ENCODE results near the gene PPP1R1A. TPM values are rescaled to one million over a fixed set of nuclear protein-coding genes. Genes with fewer than 3 reads are reported as not detected.

Gene PPP1R1A
- total RNA-seq, 5 donors from 2014 or later (not counting 1 experiment from before 2014, with no cell fraction given) = not detected

DNA sequence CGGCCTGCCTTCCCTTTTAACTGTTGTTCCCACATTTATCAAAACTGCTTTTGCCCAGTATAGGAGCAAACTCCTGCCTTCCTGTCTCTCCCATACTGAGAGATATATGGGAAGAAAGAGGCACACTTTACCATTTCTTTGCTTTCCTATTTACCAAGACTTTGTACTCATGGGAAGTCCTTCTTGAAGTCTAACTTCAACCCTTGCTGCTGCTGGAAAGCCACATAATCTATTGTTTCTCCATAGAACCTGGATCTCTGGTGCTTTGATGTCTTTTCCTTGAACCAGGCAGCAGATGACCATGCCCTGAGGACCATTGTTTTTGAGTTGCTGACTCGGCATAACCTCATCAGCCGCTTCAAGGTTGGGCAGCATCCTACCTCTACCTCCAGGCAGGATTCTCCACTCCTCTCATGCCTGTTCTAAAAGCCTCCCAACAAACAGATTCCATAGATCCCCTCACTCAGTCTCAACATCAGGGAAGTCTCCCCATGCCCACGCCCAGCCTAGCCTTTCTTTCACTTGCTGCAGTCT is 18.4 kb downstream of the PPP1R1A start:
- H3K36me3 ChIP-seq (ENCODE audit: control insufficient read depth in 2 of 2, extremely low read depth in 1 of 2, insufficient read depth in 1 of 2, low read length in 1 of 2) = peaks cover 2 to 8% of the 10 kb centered on the region in 2 donors
- H3K27me3 ChIP-seq (replicated peaks in 1 of 2; ENCODE audit: control insufficient read depth in 2 of 2, extremely low read depth in 1 of 2, insufficient read depth in 2 of 2, low read length in 1 of 2) = no peaks in the 10 kb centered on the region
- no peaks in the 10 kb centered on the region for H3K4me1 ChIP-seq (ENCODE audit: control insufficient read depth in 1 of 2, extremely low read depth in 1 of 2, insufficient read depth in 2 of 2, low read length in 2 of 2)
- no peaks in the 10 kb centered on the region for H3K9me3 ChIP-seq
- no peak overlapping the region for H3K4me3 ChIP-seq (ENCODE audit: control insufficient read depth in 1 of 2, extremely low read depth in 1 of 2, low read length in 1 of 2)
- H3K27ac ChIP-seq (ENCODE audit: low read length) = no peak overlapping the region
- H3K4me1 Mint-ChIP-seq = no peaks in the 10 kb centered on the region
- CTCF ChIA-PET = no interaction called here
- ATAC-seq (replicated peaks in 1 of 4) (no peak), DNase-seq (no peak)
- POLR2A ChIA-PET = no interaction called here
- H3K36me3 Mint-ChIP-seq = peaks cover 31% of the 10 kb centered on the region
- H3K9me3 Mint-ChIP-seq = no peaks in the 10 kb centered on the region
- H3K27me3 Mint-ChIP-seq = no peaks in the 10 kb centered on the region
- no peak overlapping the region for H3K4me3 Mint-ChIP-seq
- no peak overlapping the region for H3K27ac Mint-ChIP-seq
- 100% methylated on average over 2 of the region's 4 CpGs for WGBS (ENCODE audit: insufficient coverage)

DNA sequence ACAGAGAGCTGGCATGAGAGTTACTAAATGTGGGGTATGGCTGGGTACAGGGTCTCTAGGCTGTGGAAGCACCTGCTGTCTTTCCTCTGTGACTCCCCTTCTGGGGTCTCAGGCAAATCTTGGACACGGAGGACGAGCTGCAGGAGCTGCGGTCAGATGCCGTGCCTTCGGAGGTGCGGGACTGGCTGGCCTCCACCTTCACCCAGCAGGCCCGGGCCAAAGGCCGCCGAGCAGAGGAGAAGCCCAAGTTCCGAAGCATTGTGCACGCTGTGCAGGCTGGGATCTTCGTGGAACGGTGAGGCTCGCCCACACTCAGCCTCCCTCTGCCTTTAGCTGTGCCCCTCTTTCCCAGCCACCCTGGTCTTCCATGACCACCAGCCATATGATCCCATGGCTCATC is 19.4 kb downstream of the PPP1R1A start:
- H3K27me3 Mint-ChIP-seq = no peaks in the 10 kb centered on the region
- Histone ChIP-seq H3K4me1 (ENCODE audit: control insufficient read depth in 1 of 2, extremely low read depth in 1 of 2, insufficient read depth in 2 of 2, low read length in 2 of 2) (no peaks in the 10 kb centered on the region), H3K27ac (ENCODE audit: low read length) (no peak overlapping the region), H3K9me3 (no peaks in the 10 kb centered on the region), H3K4me3 (ENCODE audit: control insufficient read depth in 1 of 2, extremely low read depth in 1 of 2, low read length in 1 of 2) (no peak overlapping the region), H3K27me3 (replicated peaks in 1 of 2; ENCODE audit: control insufficient read depth in 2 of 2, extremely low read depth in 1 of 2, insufficient read depth in 2 of 2, low read length in 1 of 2) (no peaks in the 10 kb centered on the region), H3K36me3 (ENCODE audit: control insufficient read depth in 2 of 2, extremely low read depth in 1 of 2, insufficient read depth in 1 of 2, low read length in 1 of 2) (peaks cover 2 to 8% of the 10 kb centered on the region in 2 donors)
- H3K4me1 Mint-ChIP-seq = no peaks in the 10 kb centered on the region
- H3K36me3 Mint-ChIP-seq = peaks cover 26% of the 10 kb centered on the region
- 92% methylated on average over 13 of the region's 14 CpGs for WGBS (ENCODE audit: insufficient coverage)
- H3K9me3 Mint-ChIP-seq = no peaks in the 10 kb centered on the region
- ATAC-seq (replicated peaks in 1 of 4) (no peak), DNase-seq (no peak)
- CTCF ChIA-PET = no interaction called here
- no peak overlapping the region for H3K4me3 Mint-ChIP-seq
- H3K27ac Mint-ChIP-seq = no peak overlapping the region
- POLR2A ChIA-PET = interaction anchor here in 1 of 2 donors (0.5 kb wide), 1 partner anchor 50 kb away, joined by 5 read pairs; no protein-coding TSS in a partner anchor

DNA sequence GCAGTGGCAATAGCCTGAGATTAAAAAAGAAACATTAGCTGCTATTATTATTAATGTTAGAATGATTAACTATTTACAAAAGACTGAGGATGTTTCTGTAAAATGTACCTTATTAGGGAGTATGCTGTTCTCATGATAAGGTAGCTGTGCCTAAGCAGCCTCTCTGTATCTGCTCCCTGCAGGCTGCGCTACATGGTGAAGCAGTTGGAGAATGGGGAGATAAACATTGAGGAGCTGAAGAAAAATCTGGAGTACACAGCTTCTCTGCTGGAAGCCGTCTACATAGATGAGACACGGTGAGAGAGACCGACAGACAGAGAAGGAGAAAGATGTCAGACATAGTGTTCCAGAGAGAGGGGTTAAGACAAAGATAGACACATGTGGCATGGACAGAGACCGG is 21.7 kb downstream of the PPP1R1A start:
- WGBS (ENCODE audit: insufficient coverage) = 100% methylated on average over 5 of the region's 5 CpGs
- Mint-ChIP-seq H3K36me3 (peaks cover 16% of the 10 kb centered on the region), H3K9me3 (no peaks in the 10 kb centered on the region), H3K4me1 (peaks cover 1 to 7% (median 4%) of the 10 kb centered on the region in 3 donors), H3K4me3 (no peak overlapping the region), H3K27me3 (no peaks in the 10 kb centered on the region), H3K27ac (no peak overlapping the region)
- peaks cover under 1 to 2% of the 10 kb centered on the region in 2 donors for H3K36me3 ChIP-seq (ENCODE audit: control insufficient read depth in 2 of 2, extremely low read depth in 1 of 2, insufficient read depth in 1 of 2, low read length in 1 of 2)
- no peaks in the 10 kb centered on the region for H3K9me3 ChIP-seq
- no peak for DNase-seq
- H3K4me3 ChIP-seq (ENCODE audit: control insufficient read depth in 1 of 2, extremely low read depth in 1 of 2, low read length in 1 of 2) = no peak overlapping the region
- ATAC-seq (replicated peaks in 1 of 4) = no peak
- ChIA-PET POLR2A (no interaction called here), CTCF (interaction anchor here (0.9 to 1.1 kb wide), 2 partner anchors 13 to 14 kb away, joined by 3 to 4 read pairs; no protein-coding TSS in a partner anchor)
- no peaks in the 10 kb centered on the region for H3K27me3 ChIP-seq (replicated peaks in 1 of 2; ENCODE audit: control insufficient read depth in 2 of 2, extremely low read depth in 1 of 2, insufficient read depth in 2 of 2, low read length in 1 of 2)
- no peaks in the 10 kb centered on the region for H3K4me1 ChIP-seq (ENCODE audit: control insufficient read depth in 1 of 2, extremely low read depth in 1 of 2, insufficient read depth in 2 of 2, low read length in 2 of 2)
- no peak overlapping the region for H3K27ac ChIP-seq (ENCODE audit: low read length)

DNA sequence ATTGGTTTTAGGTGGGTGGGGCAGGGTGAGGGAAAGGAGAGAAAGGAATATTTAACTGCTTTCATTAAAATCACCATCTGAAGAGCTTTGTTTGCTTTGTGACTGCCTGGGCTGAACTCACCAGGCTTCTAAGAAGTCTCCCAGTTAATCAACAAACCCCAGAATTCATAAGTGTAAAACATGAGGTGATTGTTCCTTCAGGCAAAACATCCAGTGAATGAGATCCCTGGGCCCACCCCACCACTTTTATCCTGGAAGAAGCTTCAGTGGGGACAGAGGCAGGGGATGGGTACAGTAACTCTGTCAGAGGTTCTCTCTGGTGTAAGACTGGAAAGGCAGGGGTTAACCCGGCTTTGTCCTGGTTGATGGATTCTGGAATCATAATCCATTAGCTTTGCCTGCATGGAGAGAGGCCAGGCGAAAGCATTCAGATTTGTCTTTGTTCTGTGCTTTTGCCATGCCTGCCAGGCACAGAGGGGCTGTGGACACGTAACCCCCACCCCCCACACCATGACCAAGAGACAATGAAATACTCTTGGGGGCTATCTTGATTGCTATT is 22.4 kb downstream of the PPP1R1A start:
- Histone ChIP-seq H3K36me3 (ENCODE audit: control insufficient read depth in 2 of 2, extremely low read depth in 1 of 2, insufficient read depth in 1 of 2, low read length in 1 of 2) (peaks cover 0 to 2% of the 10 kb centered on the region in 2 donors), H3K9me3 (no peaks in the 10 kb centered on the region), H3K4me1 (ENCODE audit: control insufficient read depth in 1 of 2, extremely low read depth in 1 of 2, insufficient read depth in 2 of 2, low read length in 2 of 2) (peaks cover 0 to 6% of the 10 kb centered on the region in 2 experiments), H3K4me3 (ENCODE audit: control insufficient read depth in 1 of 2, extremely low read depth in 1 of 2, low read length in 1 of 2) (no peak overlapping the region), H3K27me3 (replicated peaks in 1 of 2; ENCODE audit: control insufficient read depth in 2 of 2, extremely low read depth in 1 of 2, insufficient read depth in 2 of 2, low read length in 1 of 2) (peaks cover 0 to 4% of the 10 kb centered on the region in 2 experiments), H3K27ac (ENCODE audit: low read length) (no peak overlapping the region)
- POLR2A ChIA-PET = no interaction called here
- H3K27ac Mint-ChIP-seq = no peak overlapping the region
- no peaks in the 10 kb centered on the region for H3K27me3 Mint-ChIP-seq
- H3K9me3 Mint-ChIP-seq = no peaks in the 10 kb centered on the region
- H3K36me3 Mint-ChIP-seq = peaks cover 13% of the 10 kb centered on the region
- H3K4me3 Mint-ChIP-seq = no peak overlapping the region
- no peak for DNase-seq
- CTCF ChIA-PET = interaction anchor here (0.9 to 1.1 kb wide), 2 partner anchors 11 to 14 kb away, joined by 3 read pairs; no protein-coding TSS in a partner anchor
- ATAC-seq (replicated peaks in 1 of 4) = no peak
- peaks cover 8 to 14% (median 12%) of the 10 kb centered on the region in 3 donors for H3K4me1 Mint-ChIP-seq
- 82% methylated on average over 2 of the region's 3 CpGs for WGBS (ENCODE audit: insufficient coverage)

DNA sequence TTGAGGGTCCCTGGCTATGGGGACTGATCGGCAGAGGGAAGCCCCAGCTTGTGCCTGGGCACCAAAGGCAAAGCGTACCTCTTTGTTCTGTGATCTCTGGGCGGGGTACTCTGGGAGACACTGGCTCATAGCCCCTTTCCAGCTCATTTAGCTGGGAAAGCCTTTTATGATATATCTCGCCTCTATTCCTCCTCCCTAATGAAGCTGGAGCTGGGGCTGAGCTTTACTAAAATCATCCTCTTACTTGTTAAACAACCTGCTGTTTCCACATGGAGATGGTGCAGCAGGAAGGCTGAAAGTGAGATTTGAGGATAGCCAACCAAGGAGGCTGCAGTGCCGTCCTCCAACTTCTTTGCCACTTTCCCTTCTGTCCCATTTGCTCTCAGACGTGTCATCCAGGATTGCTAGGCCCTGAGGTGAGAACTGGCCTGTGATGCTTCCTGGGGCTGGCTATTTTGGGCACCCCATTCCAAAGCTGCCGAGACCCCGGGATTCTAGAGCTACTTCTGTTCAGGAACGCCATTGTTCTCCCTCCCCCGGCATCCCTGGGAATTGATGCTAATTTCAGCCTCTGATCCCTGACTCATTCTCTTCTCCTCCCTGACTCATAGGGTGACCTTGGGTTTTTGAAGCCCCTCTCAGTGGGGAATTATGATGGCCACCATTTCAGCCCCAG is 23.0 kb downstream of the PPP1R1A start:
- peaks cover 0 to 12% of the 10 kb centered on the region in 2 experiments for H3K4me1 ChIP-seq (ENCODE audit: control insufficient read depth in 1 of 2, extremely low read depth in 1 of 2, insufficient read depth in 2 of 2, low read length in 2 of 2)
- Mint-ChIP-seq H3K27ac (no peak overlapping the region), H3K27me3 (no peaks in the 10 kb centered on the region), H3K36me3 (peaks cover 9% of the 10 kb centered on the region), H3K4me3 (no peak overlapping the region), H3K9me3 (no peaks in the 10 kb centered on the region), H3K4me1 (peaks cover 14 to 19% (median 18%) of the 10 kb centered on the region in 3 donors)
- peaks cover 0 to 2% of the 10 kb centered on the region in 2 donors for H3K36me3 ChIP-seq (ENCODE audit: control insufficient read depth in 2 of 2, extremely low read depth in 1 of 2, insufficient read depth in 1 of 2, low read length in 1 of 2)
- POLR2A ChIA-PET = no interaction called here
- H3K27ac ChIP-seq (ENCODE audit: low read length) = no peak overlapping the region
- WGBS (ENCODE audit: insufficient coverage) = 90% methylated on average over 2 of the region's 10 CpGs
- no peak overlapping the region for H3K4me3 ChIP-seq (ENCODE audit: control insufficient read depth in 1 of 2, extremely low read depth in 1 of 2, low read length in 1 of 2)
- peaks cover 0 to 6% of the 10 kb centered on the region in 2 experiments for H3K27me3 ChIP-seq (replicated peaks in 1 of 2; ENCODE audit: control insufficient read depth in 2 of 2, extremely low read depth in 1 of 2, insufficient read depth in 2 of 2, low read length in 1 of 2)
- no peaks in the 10 kb centered on the region for H3K9me3 ChIP-seq
- DNase-seq (no peak), ATAC-seq (replicated peaks in 1 of 4) (no peak)
- CTCF ChIA-PET = interaction anchor here in 1 of 2 donors (0.5 to 1.1 kb wide), 2 partner anchors 12 to 91 kb away, joined by 3 read pairs; no protein-coding TSS in a partner anchor

DNA sequence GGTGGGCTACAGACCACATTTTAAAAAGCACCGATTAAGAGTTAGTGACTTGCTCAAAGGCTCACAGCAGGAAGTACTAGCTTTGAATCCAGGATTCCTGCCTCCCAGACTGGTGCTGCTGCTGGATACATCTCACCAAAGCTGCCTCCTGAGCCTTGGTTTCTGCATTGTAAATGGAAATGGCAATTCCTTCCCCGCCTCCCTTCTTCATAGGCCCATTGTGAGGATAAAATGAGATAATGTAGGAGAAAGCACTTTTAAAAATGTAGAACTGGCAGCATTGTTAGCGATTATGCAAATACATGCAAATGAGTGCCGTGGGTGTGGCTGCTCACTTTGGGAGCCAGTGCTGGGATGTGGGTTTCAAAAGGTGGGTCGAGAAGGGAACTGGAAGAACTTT is 23.7 kb downstream of the PPP1R1A start:
- H3K9me3 Mint-ChIP-seq = no peaks in the 10 kb centered on the region
- H3K36me3 Mint-ChIP-seq = peaks cover 3% of the 10 kb centered on the region
- H3K4me1 Mint-ChIP-seq = peaks cover 21 to 26% (median 25%) of the 10 kb centered on the region in 3 donors
- H3K27me3 Mint-ChIP-seq = no peaks in the 10 kb centered on the region
- no peak overlapping the region for H3K27ac Mint-ChIP-seq
- ChIA-PET POLR2A (no interaction called here), CTCF (no interaction called here)
- no peak for ATAC-seq (replicated peaks in 1 of 4)
- WGBS (ENCODE audit: insufficient coverage) = 68% methylated on average over 3 of the region's 5 CpGs
- peaks cover 0 to 9% of the 10 kb centered on the region in 2 experiments for H3K27me3 ChIP-seq (replicated peaks in 1 of 2; ENCODE audit: control insufficient read depth in 2 of 2, extremely low read depth in 1 of 2, insufficient read depth in 2 of 2, low read length in 1 of 2)
- H3K27ac ChIP-seq (ENCODE audit: low read length) = no peak overlapping the region
- no peak for DNase-seq
- H3K36me3 ChIP-seq (ENCODE audit: control insufficient read depth in 2 of 2, extremely low read depth in 1 of 2, insufficient read depth in 1 of 2, low read length in 1 of 2) = peaks cover 0 to 2% of the 10 kb centered on the region in 2 donors
- H3K9me3 ChIP-seq = no peaks in the 10 kb centered on the region
- no peak overlapping the region for H3K4me3 Mint-ChIP-seq
- peaks cover 3 to 17% of the 10 kb centered on the region in 2 experiments for H3K4me1 ChIP-seq (ENCODE audit: control insufficient read depth in 1 of 2, extremely low read depth in 1 of 2, insufficient read depth in 2 of 2, low read length in 2 of 2)
- H3K4me3 ChIP-seq (ENCODE audit: control insufficient read depth in 1 of 2, extremely low read depth in 1 of 2, low read length in 1 of 2) = no peak overlapping the region

Data from T-cell (primary cell).